ENCODE measurements around the gene SERPINB2.

Gene SERPINB2

GRCh38 chr18:63887424-63887823 lies at the start of gene SERPINB2:
TSS of gene SERPINB2 (plus strand) at chr18:63887705. CDS start at chr18:63891445, 3,740 bp downstream.
- H3K36me3 Mint-ChIP-seq: no peaks in the 10 kb centered on the region
- no peaks in the 10 kb centered on the region for H3K4me1 Mint-ChIP-seq
- H3K27ac Mint-ChIP-seq: no peak within 1 kb of the TSS
- no peaks in the 10 kb centered on the region for H3K9me3 Mint-ChIP-seq
- DNase-seq (ENCODE audit: low spot score in 2 of 2) (no peak), ATAC-seq (ENCODE audit: low read depth) (no peak)
- peaks cover 7% of the 10 kb centered on the region for H3K27me3 Mint-ChIP-seq
- H3K4me3 Mint-ChIP-seq: no peak within 1 kb of the TSS

- DNase-seq (ENCODE audit: low spot score in 2 of 2): no peak
- H3K4me1 Mint-ChIP-seq: no peaks in the 10 kb centered on the region
- H3K27me3 Mint-ChIP-seq: peaks cover 9% of the 10 kb centered on the region
- H3K27ac Mint-ChIP-seq: no peak overlapping the region
- no peak overlapping the region for H3K4me3 Mint-ChIP-seq
- H3K36me3 Mint-ChIP-seq: no peaks in the 10 kb centered on the region
- no peak for ATAC-seq (ENCODE audit: low read depth)
- no peaks in the 10 kb centered on the region for H3K9me3 Mint-ChIP-seq
Observed at GRCh38 chr18:63843008-63843407, 44.5 kb upstream of the SERPINB2 start.

- H3K9me3 Mint-ChIP-seq: no peaks in the 10 kb centered on the region
- peaks cover 9% of the 10 kb centered on the region for H3K27me3 Mint-ChIP-seq
- no peak overlapping the region for H3K4me3 Mint-ChIP-seq
- ATAC-seq (ENCODE audit: low read depth) (no peak), DNase-seq (ENCODE audit: low spot score in 2 of 2) (no peak)
- H3K27ac Mint-ChIP-seq: no peak overlapping the region
- H3K36me3 Mint-ChIP-seq: no peaks in the 10 kb centered on the region
- no peaks in the 10 kb centered on the region for H3K4me1 Mint-ChIP-seq
Observed at GRCh38 chr18:63844254-63844653, 43.3 kb upstream of the SERPINB2 start.

GRCh38 chr18:63848159-63848558 lies 39.3 kb upstream of the SERPINB2 start:
- peaks cover 4% of the 10 kb centered on the region for H3K27me3 Mint-ChIP-seq
- H3K4me3 Mint-ChIP-seq: no peak overlapping the region
- H3K27ac Mint-ChIP-seq: no peak overlapping the region
- DNase-seq (ENCODE audit: low spot score in 2 of 2): no peak
- no peaks in the 10 kb centered on the region for H3K9me3 Mint-ChIP-seq
- ATAC-seq (ENCODE audit: low read depth): no peak
- H3K36me3 Mint-ChIP-seq: no peaks in the 10 kb centered on the region
- H3K4me1 Mint-ChIP-seq: no peaks in the 10 kb centered on the region

GRCh38 chr18:63850020-63850419 lies 37.5 kb upstream of the SERPINB2 start:
- Mint-ChIP-seq H3K27ac (no peak overlapping the region), H3K27me3 (peaks cover 2% of the 10 kb centered on the region), H3K4me3 (no peak overlapping the region), H3K9me3 (peaks cover 1% of the 10 kb centered on the region), H3K36me3 (no peaks in the 10 kb centered on the region), H3K4me1 (no peaks in the 10 kb centered on the region)
- ATAC-seq (ENCODE audit: low read depth): no peak
- no peak for DNase-seq (ENCODE audit: low spot score in 2 of 2)

GRCh38 chr18:63850636-63851035 lies 36.9 kb upstream of the SERPINB2 start:
- DNase-seq (ENCODE audit: low spot score in 2 of 2): no peak
- H3K4me3 Mint-ChIP-seq: no peak overlapping the region
- H3K9me3 Mint-ChIP-seq: peaks cover 2% of the 10 kb centered on the region
- H3K4me1 Mint-ChIP-seq: no peaks in the 10 kb centered on the region
- H3K27me3 Mint-ChIP-seq: peaks cover 2% of the 10 kb centered on the region
- no peaks in the 10 kb centered on the region for H3K36me3 Mint-ChIP-seq
- no peak for ATAC-seq (ENCODE audit: low read depth)
- H3K27ac Mint-ChIP-seq: no peak overlapping the region

GRCh38 chr18:63858456-63858855 lies 29.0 kb upstream of the SERPINB2 start:
- no peak for DNase-seq (ENCODE audit: low spot score in 2 of 2)
- Mint-ChIP-seq H3K4me1 (no peaks in the 10 kb centered on the region), H3K27ac (no peak overlapping the region), H3K4me3 (no peak overlapping the region), H3K9me3 (peaks cover 4% of the 10 kb centered on the region), H3K27me3 (peaks cover 6% of the 10 kb centered on the region), H3K36me3 (no peaks in the 10 kb centered on the region)
- ATAC-seq (ENCODE audit: low read depth): no peak

GRCh38 chr18:63859781-63860475 lies 27.6 kb upstream of the SERPINB2 start:
- Mint-ChIP-seq H3K27ac (no peak overlapping the region), H3K36me3 (no peaks in the 10 kb centered on the region), H3K4me1 (no peaks in the 10 kb centered on the region), H3K4me3 (no peak overlapping the region), H3K9me3 (peaks cover 3% of the 10 kb centered on the region), H3K27me3 (peaks cover 6% of the 10 kb centered on the region)
- DNase-seq (ENCODE audit: low spot score in 2 of 2) (no peak), ATAC-seq (ENCODE audit: low read depth) (no peak)

GRCh38 chr18:63860531-63860930 lies 27.0 kb upstream of the SERPINB2 start:
- Mint-ChIP-seq H3K9me3 (peaks cover 1% of the 10 kb centered on the region), H3K4me3 (no peak overlapping the region), H3K36me3 (no peaks in the 10 kb centered on the region), H3K4me1 (no peaks in the 10 kb centered on the region), H3K27me3 (peaks cover 6% of the 10 kb centered on the region), H3K27ac (no peak overlapping the region)
- no peak for ATAC-seq (ENCODE audit: low read depth)
- no peak for DNase-seq (ENCODE audit: low spot score in 2 of 2)

GRCh38 chr18:63867368-63868125 lies 20.0 kb upstream of the SERPINB2 start:
- Mint-ChIP-seq H3K27ac (no peak overlapping the region), H3K9me3 (peaks cover 1% of the 10 kb centered on the region)
- ATAC-seq (ENCODE audit: low read depth): no peak

GRCh38 chr18:63868546-63868945 lies 19.0 kb upstream of the SERPINB2 start:
- Mint-ChIP-seq H3K27ac (no peak overlapping the region), H3K4me1 (no peaks in the 10 kb centered on the region), H3K27me3 (peaks cover 2% of the 10 kb centered on the region), H3K9me3 (no peaks in the 10 kb centered on the region), H3K4me3 (no peak overlapping the region), H3K36me3 (no peaks in the 10 kb centered on the region)
- DNase-seq (ENCODE audit: low spot score in 2 of 2) (no peak), ATAC-seq (ENCODE audit: low read depth) (no peak)

More at GRCh38 chr18:63867368-63868125, 20.0 kb upstream of the SERPINB2 start:
- H3K4me1 Mint-ChIP-seq: no peaks in the 10 kb centered on the region
- no peaks in the 10 kb centered on the region for H3K36me3 Mint-ChIP-seq
- no peak for DNase-seq (ENCODE audit: low spot score in 2 of 2)
- H3K27me3 Mint-ChIP-seq: peaks cover 2% of the 10 kb centered on the region
- no peak overlapping the region for H3K4me3 Mint-ChIP-seq

- Mint-ChIP-seq H3K36me3 (no peaks in the 10 kb centered on the region), H3K9me3 (no peaks in the 10 kb centered on the region), H3K4me1 (no peaks in the 10 kb centered on the region), H3K4me3 (no peak overlapping the region), H3K27me3 (peaks cover 3% of the 10 kb centered on the region), H3K27ac (no peak overlapping the region)
- DNase-seq (ENCODE audit: low spot score in 2 of 2) (no peak), ATAC-seq (ENCODE audit: low read depth) (no peak)
Observed at GRCh38 chr18:63869374-63869773, 18.1 kb upstream of the SERPINB2 start.

GRCh38 chr18:63869851-63870250 lies 17.7 kb upstream of the SERPINB2 start:
- Mint-ChIP-seq H3K4me1 (no peaks in the 10 kb centered on the region), H3K36me3 (no peaks in the 10 kb centered on the region), H3K27me3 (peaks cover 4% of the 10 kb centered on the region), H3K9me3 (no peaks in the 10 kb centered on the region), H3K4me3 (no peak overlapping the region), H3K27ac (no peak overlapping the region)
- ATAC-seq (ENCODE audit: low read depth): no peak
- DNase-seq (ENCODE audit: low spot score in 2 of 2): no peak

- H3K27ac Mint-ChIP-seq: no peak overlapping the region
- ATAC-seq (ENCODE audit: low read depth) (no peak), DNase-seq (ENCODE audit: low spot score in 2 of 2) (no peak)
- H3K4me3 Mint-ChIP-seq: no peak overlapping the region
- peaks cover 5% of the 10 kb centered on the region for H3K27me3 Mint-ChIP-seq
- H3K4me1 Mint-ChIP-seq: no peaks in the 10 kb centered on the region
- H3K9me3 Mint-ChIP-seq: peaks cover 2% of the 10 kb centered on the region
- H3K36me3 Mint-ChIP-seq: no peaks in the 10 kb centered on the region
Observed at GRCh38 chr18:63871836-63872235, 15.7 kb upstream of the SERPINB2 start.

Data from memory B cell (primary cell).